HG03280 (cell line): Measurements from ENCODE around the gene STX11.
A peak's percentile ranks its signal among the peaks of the same experiment; 100 is the strongest.
"Not testable (repeated sequence)": the region's sequence is repeated elsewhere in the genome, so short reads cannot be mapped to it uniquely, and the experiment has no call there.

Source experiments
- ATAC-seq: cut with Tn5 transposase; IDR thresholded peaks from one replicate; pipeline ENCODE4 v1.9.1; 2021; ENCODE audit warnings: mild to moderate bottlenecking, moderate library complexity; ENCODE audit not compliant: unreplicated experiment

STX11 gene

GRCh38 chr6:144149894-144150709 is at the start of gene STX11:
STX11 (plus strand) TSS chr6:144150517; CDS start chr6:144186628, 36,111 bp downstream.
- ATAC-seq = peak; percentile 70

GRCh38 chr6:144103026-144103563 is 47.2 kb upstream of the STX11 start:
- ATAC-seq = no peak

- ATAC-seq = no peak
Observed at GRCh38 chr6:144104488-144104887, 45.8 kb upstream of the STX11 start.

GRCh38 chr6:144104898-144105487 is 45.3 kb upstream of the STX11 start:
- ATAC-seq = peak; percentile 90

- ATAC-seq = no peak
Observed at GRCh38 chr6:144106206-144106605, 44.1 kb upstream of the STX11 start.

GRCh38 chr6:144110210-144110609 is 40.1 kb upstream of the STX11 start:
- no peak for ATAC-seq

- ATAC-seq = no peak
Observed at GRCh38 chr6:144113366-144113765, 37.0 kb upstream of the STX11 start.

- no peak for ATAC-seq
Observed at GRCh38 chr6:144115219-144115618, 35.1 kb upstream of the STX11 start.

- ATAC-seq = no peak
Observed at GRCh38 chr6:144119376-144119775, 30.9 kb upstream of the STX11 start.

- ATAC-seq = no peak
Observed at GRCh38 chr6:144122861-144123260, 27.5 kb upstream of the STX11 start.

- ATAC-seq = no peak
Observed at GRCh38 chr6:144123421-144123820, 26.9 kb upstream of the STX11 start.

GRCh38 chr6:144123836-144124235 is 26.5 kb upstream of the STX11 start:
- no peak for ATAC-seq

- ATAC-seq = no peak
Observed at GRCh38 chr6:144127097-144127496, 23.2 kb upstream of the STX11 start.

GRCh38 chr6:144129469-144129868 is 20.8 kb upstream of the STX11 start:
- no peak for ATAC-seq

GRCh38 chr6:144131248-144131709 is 19.0 kb upstream of the STX11 start:
- peak; percentile 53 for ATAC-seq

GRCh38 chr6:144132167-144132690 is 18.1 kb upstream of the STX11 start:
- ATAC-seq = not testable (repeated sequence)

GRCh38 chr6:144133225-144133821 is 17.0 kb upstream of the STX11 start:
- ATAC-seq = no peak

GRCh38 chr6:144134176-144134575 is 16.1 kb upstream of the STX11 start:
- ATAC-seq = no peak

GRCh38 chr6:144134737-144135136 is 15.6 kb upstream of the STX11 start:
- no peak for ATAC-seq

GRCh38 chr6:144138542-144138941 is 11.8 kb upstream of the STX11 start:
- no peak for ATAC-seq

- ATAC-seq = no peak
Observed at GRCh38 chr6:144139817-144140216, 10.5 kb upstream of the STX11 start.
